Prostate gland (tissue), 2 donors: ENCODE results near the gene RAB33A.

Experiments
- POLR2A ChIP-seq: fragments of 450-650 bp; IDR thresholded peaks from one replicate; pipeline ENCODE4 v1.6.1; 2016; ENCODE audit warnings: antibody characterized with exemption, mild to moderate bottlenecking
- POLR2AphosphoS5 ChIP-seq: sonication (generic); formaldehyde crosslinking; IDR thresholded peaks from one replicate; pipeline ENCODE4 v1.6.1; 2017; ENCODE audit warnings: antibody characterized with exemption
- TF ChIP-seq, protein P1 (sequence below), 4 experiments: fragments of 200-600 bp in 2 of 4; fragments of 450-650 bp in 2 of 4; sonication (generic) in 2 of 4; IDR thresholded peaks; 1 replicate in 3 of 4; 2 replicates in 1 of 4; pipeline ENCODE4 v1.5.1; 2016 to 2019; ENCODE audit warnings: antibody characterized with exemption in 4 of 4, mild to moderate bottlenecking in 2 of 4, moderate library complexity in 2 of 4

DNA sequence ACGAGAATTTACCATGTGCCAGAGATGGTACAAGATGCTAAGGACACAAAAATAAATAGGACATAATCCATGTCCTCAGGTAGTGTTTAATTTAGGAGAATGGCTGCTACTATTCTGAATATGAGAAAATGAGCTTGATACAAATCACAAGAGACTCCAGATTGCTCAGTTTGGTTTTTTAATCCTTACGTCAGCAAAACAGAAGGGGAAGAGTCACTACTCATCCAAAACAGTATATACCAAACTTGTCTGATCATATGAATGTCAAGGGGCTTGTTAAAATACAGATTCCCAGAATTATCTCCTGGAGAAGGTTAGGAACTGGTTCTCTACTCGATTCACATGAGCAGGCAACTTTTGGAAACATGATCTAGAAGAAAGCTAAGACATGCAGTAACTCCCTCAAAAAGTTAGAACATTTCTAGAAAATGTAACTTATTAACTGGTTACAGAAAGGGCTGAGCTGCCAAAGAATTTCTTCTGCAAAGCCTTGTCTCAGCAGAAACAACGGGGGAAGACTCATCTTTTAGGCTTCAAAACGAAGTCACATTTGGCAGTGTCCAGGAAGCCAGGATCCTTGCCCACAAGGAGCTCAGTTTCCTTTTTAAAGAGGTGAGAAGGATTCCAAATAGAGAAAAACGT, 9.5 kb upstream of the RAB33A start:
- TF ChIP-seq POLR2AphosphoS5 (no peak), POLR2A (no peak)
- TF ChIP-seq, protein P1, sequence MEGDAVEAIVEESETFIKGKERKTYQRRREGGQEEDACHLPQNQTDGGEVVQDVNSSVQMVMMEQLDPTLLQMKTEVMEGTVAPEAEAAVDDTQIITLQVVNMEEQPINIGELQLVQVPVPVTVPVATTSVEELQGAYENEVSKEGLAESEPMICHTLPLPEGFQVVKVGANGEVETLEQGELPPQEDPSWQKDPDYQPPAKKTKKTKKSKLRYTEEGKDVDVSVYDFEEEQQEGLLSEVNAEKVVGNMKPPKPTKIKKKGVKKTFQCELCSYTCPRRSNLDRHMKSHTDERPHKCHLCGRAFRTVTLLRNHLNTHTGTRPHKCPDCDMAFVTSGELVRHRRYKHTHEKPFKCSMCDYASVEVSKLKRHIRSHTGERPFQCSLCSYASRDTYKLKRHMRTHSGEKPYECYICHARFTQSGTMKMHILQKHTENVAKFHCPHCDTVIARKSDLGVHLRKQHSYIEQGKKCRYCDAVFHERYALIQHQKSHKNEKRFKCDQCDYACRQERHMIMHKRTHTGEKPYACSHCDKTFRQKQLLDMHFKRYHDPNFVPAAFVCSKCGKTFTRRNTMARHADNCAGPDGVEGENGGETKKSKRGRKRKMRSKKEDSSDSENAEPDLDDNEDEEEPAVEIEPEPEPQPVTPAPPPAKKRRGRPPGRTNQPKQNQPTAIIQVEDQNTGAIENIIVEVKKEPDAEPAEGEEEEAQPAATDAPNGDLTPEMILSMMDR (IDR thresholded peaks at IDR 0.05): no peak
